Measurements from ENCODE around the gene ZNF805.
"Not testable (repeated sequence)": the region's sequence is repeated elsewhere in the genome, so short reads cannot be mapped to it uniquely, and the experiment has no call there.

The ZNF805 gene

DNA sequence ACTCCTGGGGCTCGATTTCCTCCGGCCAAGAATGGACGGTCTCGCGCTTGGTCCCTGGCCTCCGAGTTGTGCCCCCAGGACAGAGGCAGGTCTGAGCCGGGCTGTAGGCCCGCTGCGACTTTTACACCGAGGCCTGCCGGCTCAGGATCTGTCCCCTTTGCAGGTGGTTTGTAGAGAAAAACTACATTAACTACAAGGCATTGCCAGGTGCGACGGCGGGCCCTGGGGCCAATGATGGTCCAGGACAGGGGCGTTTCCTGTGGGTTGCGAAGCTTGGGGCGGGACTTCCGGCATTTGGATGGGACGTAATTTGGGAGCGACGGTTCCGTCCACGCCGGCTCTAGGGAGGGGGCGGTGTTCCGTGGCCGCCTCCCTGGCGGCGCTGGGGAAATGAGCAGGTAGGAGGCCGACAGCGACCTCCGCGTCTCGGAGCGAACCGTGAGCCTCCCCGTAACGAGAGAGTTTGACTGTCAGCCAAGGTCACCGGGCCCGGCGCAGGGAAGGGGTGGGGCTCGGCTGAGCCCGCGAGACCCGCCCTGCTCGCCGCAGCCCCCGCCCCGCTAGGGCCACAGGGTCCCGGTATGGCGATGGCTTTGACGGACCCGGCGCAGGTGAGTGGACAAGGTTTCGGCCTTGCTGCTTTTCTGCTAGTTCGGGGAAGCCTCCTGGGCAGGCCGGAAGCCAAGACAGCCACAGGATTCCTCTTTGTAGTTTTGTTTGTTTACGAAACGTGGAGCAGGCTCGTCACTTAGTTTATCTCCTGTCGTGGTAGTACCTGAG is at the start of gene ZNF805:
Gene ZNF805, plus strand, starts transcription at position 322 of the 780 bp plus-strand sequence. Its CDS starts 260 bp downstream, at position 582.
- H3K4me3 ChIP-seq (ENCODE audit: low read depth, low read length): peak within 1 kb of the TSS; percentile 84
- TF ChIP-seq, protein P1, sequence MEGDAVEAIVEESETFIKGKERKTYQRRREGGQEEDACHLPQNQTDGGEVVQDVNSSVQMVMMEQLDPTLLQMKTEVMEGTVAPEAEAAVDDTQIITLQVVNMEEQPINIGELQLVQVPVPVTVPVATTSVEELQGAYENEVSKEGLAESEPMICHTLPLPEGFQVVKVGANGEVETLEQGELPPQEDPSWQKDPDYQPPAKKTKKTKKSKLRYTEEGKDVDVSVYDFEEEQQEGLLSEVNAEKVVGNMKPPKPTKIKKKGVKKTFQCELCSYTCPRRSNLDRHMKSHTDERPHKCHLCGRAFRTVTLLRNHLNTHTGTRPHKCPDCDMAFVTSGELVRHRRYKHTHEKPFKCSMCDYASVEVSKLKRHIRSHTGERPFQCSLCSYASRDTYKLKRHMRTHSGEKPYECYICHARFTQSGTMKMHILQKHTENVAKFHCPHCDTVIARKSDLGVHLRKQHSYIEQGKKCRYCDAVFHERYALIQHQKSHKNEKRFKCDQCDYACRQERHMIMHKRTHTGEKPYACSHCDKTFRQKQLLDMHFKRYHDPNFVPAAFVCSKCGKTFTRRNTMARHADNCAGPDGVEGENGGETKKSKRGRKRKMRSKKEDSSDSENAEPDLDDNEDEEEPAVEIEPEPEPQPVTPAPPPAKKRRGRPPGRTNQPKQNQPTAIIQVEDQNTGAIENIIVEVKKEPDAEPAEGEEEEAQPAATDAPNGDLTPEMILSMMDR (conservative IDR thresholded peaks at IDR 0.05; ENCODE audit: low read depth, low read length): no peak
- DNase-seq (ENCODE audit: low read depth): peak; percentile 95

DNA sequence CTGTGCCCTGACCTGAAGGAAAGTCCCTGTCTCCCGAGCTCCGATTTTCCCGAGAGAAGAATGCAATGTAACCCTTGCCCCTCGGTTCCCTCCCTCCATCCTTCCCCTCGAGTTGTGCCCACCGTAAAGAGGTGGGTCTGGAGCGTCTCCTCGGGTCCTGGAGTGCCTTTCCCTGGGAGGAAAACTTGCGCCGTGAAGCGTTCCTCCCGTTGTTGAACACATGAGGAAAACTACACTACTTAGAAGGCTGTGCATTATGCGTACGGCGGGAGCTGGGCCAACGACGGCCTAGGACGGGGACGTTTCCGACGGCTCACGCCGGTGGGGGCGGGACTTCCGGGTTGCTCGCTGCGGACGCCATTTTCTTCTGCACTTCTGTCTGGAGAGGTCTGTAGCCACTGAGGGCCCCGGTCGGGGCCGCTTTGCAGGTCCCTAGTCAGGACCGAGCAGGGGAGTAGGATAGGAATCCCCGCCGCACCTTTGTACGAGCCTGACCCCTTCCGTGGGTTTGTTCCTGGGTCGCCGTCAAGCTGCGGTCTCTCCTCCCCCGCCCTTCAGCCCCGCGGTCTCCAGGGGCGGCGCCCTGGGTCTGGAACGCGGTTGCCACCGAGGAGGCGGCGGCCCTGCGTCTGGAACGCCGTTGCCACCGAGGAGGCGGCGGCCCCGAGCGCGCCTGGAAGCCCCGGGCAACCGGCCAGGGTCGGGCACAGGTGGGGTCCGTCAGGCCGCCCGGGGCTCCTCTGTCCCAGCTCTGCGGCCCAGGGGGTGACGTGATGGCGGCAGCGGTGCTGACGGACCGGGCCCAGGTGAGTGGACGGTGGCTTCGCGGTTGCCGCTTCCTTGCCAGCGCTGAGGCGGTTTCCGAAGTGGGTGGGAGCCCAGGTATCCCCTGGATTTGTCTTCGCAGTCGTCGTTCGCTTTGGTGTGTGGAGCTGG is 49.0 kb upstream of the ZNF805 start, which contains the start of gene ZNF264:
Gene ZNF264, plus strand, starts transcription at position 360 of the 936 bp plus-strand sequence. Its CDS starts 414 bp downstream, at position 774.
- TF ChIP-seq, protein P1 (conservative IDR thresholded peaks at IDR 0.05; ENCODE audit: low read depth, low read length): no peak
- H3K4me3 ChIP-seq (ENCODE audit: low read depth, low read length): peak within 1 kb of the TSS; percentile 93
- DNase-seq (ENCODE audit: low read depth): peak; percentile 91

DNA sequence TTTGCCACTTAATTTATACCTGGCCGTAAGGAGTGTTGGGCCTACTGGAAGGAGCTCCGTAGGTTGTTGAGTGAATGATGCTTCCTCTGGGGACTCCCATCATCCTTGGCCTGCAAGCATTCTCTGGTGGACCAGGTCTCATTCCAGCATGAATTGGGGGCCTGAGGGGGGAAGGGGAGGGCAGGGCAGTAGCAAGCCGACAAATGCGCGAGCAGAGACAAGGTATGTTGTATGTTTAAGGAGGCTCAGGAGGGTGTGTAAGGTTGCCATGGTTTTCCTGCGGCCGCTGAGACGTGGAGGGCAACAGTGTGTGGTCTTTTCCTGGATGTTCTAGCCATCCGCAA is 48.4 kb upstream of the ZNF805 start:
- peak; percentile 24 for DNase-seq (ENCODE audit: low read depth)
- H3K4me3 ChIP-seq (ENCODE audit: low read depth, low read length): peak overlapping the region; percentile 93
- TF ChIP-seq, protein P1 (conservative IDR thresholded peaks at IDR 0.05; ENCODE audit: low read depth, low read length): no peak

DNA sequence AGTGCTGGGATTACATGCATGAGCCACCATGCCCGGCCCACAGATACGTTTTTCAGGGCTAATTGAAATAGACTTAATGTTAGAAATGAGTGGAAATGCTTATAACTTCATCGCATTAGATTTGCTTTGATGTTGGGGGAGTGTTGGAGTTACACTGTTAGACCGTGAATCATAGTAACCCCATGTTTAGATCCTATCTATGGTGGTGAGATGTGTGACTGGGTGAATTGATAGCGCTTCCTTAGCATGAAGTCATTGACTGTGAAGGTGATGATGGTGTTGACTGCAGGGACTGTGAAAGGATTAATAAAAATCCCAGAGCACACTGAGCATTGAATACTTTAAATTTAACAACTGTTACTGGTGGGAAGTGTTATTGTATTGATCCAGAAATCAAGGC is 47.4 kb upstream of the ZNF805 start:
- no peak for DNase-seq (ENCODE audit: low read depth)
- TF ChIP-seq, protein P1 (conservative IDR thresholded peaks at IDR 0.05; ENCODE audit: low read depth, low read length): no peak
- peak overlapping the region; percentile 93 for H3K4me3 ChIP-seq (ENCODE audit: low read depth, low read length)

DNA sequence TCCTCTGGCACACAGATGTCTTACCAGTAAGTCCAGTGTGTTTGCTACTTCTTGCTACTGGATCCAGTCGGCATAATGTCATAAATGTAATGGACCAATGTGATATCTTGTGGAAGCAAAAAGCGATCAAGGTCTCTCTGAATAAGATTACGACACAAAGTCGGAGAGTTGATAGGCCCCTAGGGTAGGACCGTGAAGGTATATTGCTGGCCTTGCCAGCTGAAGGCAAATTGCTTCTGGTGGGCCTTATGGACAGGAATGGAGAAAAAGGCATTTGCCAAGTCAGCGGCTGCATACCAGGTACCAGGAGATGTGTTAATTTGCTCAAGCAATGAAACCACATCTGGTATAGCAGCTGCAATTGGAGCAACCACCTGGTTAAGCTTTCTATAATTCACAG is 42.6 kb upstream of the ZNF805 start:
- H3K4me3 ChIP-seq (ENCODE audit: low read depth, low read length); DNase-seq (ENCODE audit: low read depth): not testable (repeated sequence)

DNA sequence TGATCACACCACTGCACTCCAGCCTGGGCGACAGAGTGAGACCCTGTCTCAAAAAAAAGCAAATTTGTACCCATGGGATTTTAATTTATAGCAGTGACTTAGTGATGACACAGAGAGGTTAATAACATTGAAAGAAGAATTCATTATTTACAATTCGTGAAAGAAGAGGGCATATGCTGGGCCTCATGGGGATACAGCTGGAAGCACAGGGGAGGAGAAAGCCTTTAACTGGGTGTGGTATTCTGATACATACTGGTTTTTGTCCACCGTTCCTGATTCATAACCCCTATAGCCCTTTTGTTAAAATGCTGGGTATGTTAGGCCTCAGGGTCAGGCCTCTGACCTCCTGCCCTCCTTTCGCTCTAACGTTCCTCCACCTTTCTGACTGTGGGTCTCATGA is 38.3 kb upstream of the ZNF805 start:
- TF ChIP-seq, protein P1 (conservative IDR thresholded peaks at IDR 0.05; ENCODE audit: low read depth, low read length): no peak
- no peak overlapping the region for H3K4me3 ChIP-seq (ENCODE audit: low read depth, low read length)

DNA sequence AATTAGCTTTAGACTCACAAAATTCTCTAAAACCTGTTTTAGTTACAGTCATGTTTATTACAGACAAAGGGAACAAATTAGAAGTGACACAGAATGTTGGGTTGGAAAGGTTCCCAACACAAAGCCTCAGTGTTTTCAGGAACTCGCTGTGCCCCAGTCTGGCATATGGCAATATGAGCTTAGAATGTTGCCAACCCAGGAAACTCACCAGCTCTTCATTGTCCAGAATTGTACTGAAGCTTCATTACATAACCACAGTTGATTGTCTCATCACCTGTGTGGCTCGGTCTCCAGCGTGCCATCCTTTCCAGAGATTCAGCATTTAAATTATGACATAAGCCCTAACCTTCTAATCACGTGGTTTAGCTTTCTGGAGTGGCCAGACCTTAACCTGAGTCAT is 30.1 kb upstream of the ZNF805 start:
- TF ChIP-seq, protein P1 (conservative IDR thresholded peaks at IDR 0.05; ENCODE audit: low read depth, low read length): no peak
- H3K4me3 ChIP-seq (ENCODE audit: low read depth, low read length): no peak overlapping the region
- no peak for DNase-seq (ENCODE audit: low read depth)

More for the DNA sequence above, 38.3 kb upstream of the ZNF805 start:
- DNase-seq (ENCODE audit: low read depth): no peak
